ENCODE data around the gene FERMT3.
"Not testable (repeated sequence)": the region's sequence is repeated elsewhere in the genome, so short reads cannot be mapped to it uniquely, and the experiment has no call there.

The FERMT3 gene

DNA sequence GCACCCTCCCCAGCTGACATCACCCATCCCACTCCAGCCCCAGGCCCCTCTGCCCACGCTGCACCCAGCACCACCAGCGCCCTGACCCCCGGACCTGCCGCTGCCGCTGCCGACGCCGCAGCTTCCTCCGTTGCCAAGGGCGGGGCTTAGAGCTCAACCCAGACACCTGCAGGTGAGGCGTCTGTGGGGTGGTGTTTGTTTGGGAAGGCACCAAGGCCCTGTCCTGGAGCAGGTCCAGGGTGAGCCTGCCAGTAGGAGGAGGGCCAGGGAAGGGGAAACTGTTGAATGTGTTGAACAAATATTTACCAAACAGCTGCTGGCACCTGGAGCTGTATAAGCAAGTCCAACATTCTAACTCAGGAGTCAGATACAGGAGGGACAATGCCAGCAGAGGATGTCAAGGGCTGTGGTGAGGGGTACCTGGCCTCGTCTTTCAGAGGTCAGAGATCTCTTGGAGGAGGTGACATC, 31.0 kb downstream of the FERMT3 start:
- no peak for DNase-seq

GRCh38 chr11:64238076-64238475, 31.6 kb downstream of the FERMT3 start:
- DNase-seq: no peak

GRCh38 chr11:64238999-64239398, 32.5 kb downstream of the FERMT3 start:
- DNase-seq: no peak

GRCh38 chr11:64239662-64240434, 33.3 kb downstream of the FERMT3 start:
- DNase-seq: no peak

DNA sequence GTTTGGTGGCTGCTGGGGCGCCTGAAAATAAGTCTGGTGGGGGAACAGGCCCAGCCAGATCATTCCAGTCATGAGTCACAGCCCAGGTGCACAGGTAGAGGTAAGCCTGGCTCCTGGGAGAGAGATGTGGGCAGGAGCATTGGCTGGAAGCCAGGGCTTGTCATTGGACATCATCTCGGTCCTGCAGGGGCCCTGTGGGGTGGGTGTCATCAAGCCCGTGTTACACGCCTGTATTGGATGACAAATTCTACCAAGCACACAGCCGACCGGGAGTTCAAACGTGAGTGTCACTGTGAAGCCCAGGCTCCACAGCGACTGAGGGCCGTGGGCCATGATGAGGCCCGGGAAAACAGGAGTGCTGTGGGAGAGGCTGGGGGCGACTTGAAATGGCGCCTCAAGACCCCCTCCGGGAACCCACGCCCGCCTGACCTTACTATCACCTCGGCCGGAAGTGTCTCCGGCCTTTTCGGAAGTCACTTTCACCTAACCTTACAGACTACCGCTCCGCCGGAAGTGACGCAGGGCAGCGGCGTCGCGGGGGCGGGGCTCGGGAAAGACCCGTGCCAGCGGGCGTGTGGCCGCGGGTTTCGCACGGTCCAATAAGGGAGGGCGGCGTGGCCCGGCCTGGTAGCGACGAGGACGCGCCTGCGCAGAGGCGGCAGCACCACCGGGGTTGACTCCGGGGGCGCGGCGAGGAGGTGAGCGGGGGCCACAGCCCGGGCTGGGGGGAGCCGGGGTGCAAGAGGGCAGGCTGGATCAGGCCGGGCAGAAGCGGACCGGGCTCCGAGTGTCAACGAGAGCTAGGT, 34.1 kb downstream of the FERMT3 start, which contains the start of gene FKBP2:
FKBP2 (plus strand) TSS at position 661 of the 806 bp plus-strand sequence. CDS start 1,293 bp downstream, outside the sequence.
- DNase-seq: peak; percentile 97

DNA sequence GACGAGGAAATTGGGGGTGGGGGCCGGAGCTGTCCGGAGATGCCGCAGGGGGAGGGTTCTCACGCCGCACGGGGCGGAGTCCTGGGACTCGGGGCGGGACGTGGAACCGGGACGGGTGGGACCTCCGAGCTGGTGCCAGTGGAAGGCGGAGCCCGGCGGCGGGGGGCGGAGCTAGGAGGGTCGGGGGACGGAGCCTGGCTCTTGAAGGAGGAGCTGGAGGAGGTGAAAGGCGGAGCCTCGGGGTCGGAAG, 34.6 kb downstream of the FERMT3 start:
- DNase-seq: peak; percentile 99

DNA sequence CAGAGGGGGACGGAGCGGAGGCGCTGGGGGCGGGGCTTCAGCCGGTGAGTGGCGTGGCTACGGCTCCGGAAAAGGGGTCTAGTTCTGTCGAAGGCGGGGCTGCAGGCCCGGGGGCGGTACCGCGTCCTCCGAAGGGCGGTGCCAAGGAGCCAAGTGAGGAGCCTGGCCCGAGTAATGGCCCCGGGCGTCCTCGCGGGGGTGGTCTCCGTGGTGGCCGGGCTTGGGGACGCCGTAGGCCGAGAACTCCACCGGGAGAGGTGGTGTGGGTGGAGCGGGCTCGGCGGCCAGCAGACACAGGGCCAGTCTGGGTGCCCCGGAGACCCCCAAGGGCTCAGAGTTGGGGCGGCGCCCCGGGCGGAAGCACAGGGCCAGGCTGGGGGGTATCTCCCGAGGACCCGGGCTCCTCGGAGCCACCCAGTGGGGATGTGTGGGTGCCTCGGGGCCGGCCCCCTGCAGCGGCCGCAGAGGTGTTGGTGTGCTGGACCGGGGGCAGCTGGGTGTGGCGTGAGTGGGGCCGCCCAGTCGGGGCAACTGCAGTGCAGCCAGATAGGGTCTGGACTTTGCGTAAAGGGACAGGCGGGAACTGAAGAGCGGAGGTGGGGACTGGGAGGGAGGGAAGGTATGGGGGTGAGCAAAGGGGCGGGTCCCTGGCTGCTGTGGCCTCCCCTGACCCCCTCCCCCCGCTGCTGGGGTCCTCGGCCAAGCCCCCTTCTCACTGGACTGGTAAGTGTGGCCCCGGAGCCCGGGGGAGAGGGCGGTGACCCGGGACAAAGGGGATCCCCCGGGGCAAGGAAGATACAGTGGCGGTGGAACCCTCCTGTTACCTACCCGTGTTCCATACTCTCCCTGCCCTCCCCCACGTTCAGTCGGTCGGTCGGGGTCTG, 35.2 kb downstream of the FERMT3 start:
- DNase-seq: peak; percentile 25

GRCh38 chr11:64243236-64243854, 36.8 kb downstream of the FERMT3 start:
- DNase-seq: no peak

DNA sequence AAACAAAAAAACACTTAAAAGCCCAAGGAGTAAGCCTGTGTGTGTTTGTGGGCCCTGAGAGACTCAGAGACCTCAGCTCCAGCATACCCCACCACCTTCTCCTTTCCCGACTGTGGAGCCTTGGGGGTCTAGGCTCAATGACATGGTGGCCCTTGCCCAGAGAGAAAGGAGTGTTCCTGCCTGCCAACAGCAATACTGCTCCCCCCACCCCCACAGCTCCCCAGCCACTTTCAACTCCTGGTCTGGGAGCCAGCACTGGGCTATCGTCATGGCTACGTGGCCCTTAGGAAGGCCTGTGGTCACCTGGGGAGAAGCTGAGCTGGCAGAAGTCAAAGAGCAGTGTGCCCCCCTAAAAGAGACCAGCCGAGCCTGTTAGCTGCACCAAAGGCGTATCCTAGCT, 37.6 kb downstream of the FERMT3 start:
- DNase-seq: no peak

DNA sequence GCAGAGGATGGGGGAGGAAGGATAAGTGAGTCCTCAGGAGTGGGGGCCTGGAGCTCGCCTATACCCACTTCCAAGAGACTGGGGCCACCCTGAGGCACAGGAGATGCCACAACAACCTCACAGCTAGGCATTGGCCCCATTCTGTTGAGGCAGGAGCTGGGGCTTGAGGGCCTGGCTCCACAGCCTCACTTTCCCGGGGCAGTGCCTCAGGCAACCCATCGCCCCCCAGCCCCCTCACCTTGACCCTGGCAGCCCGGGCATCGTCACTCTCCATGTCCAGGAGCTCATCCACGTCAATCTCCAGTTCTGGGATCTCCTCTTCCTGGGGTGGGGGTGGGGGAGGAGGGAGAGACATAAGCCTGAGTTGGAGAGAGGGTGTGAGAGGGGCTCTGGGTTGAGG, 38.4 kb downstream of the FERMT3 start:
- no peak for DNase-seq

GRCh38 chr11:64245401-64245796, 38.9 kb downstream of the FERMT3 start:
- no peak for DNase-seq

DNA sequence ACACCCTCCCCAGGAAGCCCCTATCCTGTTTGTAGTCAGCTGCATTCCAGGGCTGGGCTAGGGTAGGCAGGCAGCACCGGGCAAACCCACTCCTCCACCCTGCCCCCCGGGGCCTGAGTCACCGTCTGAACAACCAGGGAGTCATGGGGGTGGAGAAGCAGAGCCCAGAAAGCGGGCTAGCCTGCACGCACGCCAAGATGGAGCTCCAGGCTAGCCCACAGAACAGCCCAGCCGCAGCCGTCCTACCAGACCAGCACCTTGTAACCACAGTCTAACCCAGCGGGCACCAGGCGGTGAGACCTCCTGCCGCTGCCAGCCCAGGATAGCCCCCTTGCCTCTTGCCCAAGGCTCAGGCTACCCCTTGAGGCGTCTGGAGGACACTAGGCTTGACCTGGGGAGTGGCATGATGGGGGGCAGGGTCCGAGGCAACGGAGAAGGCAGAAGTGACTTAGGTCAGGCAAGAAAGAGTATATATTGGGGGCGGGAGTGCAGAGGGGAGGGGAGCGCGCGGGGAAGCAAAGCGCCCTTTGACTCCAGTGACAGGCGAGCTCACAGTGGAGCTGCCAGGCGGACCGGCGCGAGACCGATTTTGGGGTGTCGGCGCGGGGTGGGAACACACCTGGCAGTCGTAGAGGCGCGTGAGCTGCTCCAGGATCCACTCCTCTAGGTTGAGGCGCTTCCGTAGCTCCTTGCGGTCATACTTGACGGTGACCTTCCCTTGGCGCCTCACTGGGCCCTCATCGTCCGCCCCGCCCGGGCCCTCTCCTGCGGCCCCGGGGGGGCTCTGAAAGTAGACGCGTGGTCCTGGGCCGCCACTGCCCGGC, 39.5 kb downstream of the FERMT3 start:
- DNase-seq: peak; percentile 80

DNA sequence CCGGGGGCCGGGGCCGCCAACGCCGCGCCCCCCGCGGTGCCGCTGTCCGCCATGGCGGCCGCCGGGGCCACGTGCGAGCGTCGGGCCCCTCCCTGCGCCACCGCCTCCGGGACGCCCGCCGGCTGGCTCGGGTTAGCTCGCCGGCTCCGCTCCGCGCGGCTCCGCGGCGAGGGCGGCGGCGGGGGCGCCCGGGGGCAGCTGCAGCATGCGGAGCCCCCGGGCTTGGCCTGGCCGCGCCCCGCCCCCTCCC, 40.0 kb downstream of the FERMT3 start:
- DNase-seq: not testable (repeated sequence)

DNA sequence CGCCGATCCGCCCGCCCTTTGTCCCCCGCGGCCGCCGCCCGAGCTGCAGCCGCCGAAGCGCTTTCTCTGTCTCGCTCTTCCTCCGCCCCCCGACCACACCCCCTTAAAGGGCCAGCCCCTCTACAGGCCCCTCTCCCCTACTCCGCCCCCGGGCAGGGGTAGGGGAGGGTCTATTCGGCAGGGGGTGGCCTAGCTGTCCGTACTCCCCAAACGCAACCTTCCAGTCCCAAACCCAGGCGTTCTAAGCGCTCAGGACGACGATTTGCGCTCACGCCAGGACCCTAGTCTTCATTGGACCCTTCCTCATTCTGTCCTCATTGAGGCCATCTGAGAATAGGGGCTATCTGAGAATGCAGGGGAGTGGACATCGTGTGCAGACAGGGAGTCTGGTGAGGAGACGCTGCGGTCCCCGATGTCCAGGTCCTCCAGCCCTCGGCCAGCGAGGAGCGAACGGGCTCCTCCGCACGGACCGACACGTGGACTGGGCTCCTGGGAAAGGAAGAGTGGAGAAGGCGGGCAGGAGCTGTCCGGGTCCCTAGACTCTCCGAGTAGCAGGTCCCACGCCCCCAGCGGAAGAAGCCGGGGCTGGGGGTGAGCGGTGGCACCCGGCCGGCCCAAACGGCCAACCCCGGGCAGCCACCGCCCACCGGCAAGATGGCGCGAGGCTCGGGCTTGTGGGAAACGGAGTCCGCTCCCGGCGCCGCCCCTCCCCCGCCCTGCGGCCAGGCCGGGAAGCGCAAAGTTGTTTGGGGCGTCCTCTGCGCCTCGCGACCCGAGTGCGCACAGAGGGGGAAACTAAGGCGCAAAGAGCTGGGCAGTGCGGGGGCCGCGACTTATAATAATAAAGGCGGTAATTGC, 40.6 kb downstream of the FERMT3 start, which contains the start of gene PPP1R14B:
PPP1R14B (minus strand) TSS at position 73 of the 858 bp plus-strand sequence. CDS start 270 bp downstream, outside the sequence.
- peak; percentile 86 for DNase-seq

DNA sequence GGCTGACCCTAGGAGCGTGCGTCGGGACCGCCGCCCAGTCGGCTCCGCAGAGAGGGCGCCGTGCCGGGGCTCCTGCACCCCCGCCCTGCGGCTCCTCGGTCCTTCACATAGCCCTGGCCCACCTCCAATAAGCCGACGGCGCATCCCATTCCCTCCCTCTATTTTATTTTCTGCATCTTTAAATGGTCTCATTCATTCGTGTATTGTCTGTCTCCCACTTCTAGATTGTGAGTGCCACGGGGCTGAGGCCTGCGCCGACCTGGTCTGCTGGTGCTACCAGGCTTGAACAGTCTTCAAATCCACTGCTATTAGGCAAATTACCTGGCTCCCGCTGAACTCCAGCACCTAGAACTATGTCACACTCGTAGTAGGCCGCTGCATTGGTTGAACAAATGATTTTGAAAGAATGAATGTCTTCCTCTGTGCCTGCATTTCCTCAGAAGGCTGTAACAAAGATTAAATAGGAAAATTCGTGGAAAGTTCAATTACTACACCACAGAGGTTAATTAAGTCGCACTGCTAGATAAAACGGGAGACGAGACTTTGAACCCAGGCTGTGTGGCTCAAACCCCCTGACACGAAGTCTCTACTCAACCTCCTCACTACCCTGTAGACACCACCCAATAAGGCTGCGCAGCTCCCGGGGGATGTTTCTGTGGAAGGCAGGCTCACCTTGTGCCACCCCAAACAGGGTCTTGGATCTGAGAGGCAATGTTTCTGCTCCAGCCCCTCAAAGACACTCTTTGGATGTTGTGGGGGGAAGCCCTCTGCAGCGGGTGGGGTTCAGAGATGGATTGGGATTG, 41.4 kb downstream of the FERMT3 start:
- DNase-seq: no peak

GRCh38 chr11:64248578-64248977, 42.1 kb downstream of the FERMT3 start:
- DNase-seq: no peak

DNA sequence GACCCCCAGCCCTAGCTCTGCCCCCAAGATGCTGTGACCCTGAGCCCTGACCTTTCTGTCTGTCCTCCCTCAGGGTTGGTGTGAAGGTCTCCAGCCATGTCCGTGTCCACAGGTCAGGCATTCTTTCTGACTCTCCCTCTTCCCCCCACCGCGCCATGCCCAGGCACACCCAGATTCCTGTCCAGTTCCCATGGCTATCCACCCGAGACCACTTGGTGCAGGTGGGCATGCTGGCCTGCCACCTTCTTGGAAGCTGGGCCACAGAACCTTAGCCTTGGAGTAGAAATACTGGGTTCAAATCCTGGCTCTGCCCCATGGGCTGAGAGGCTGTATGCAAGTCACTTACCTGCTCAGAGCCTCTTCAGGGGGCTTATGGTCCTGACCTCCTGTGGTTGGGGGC, 42.5 kb downstream of the FERMT3 start:
- DNase-seq: no peak

DNA sequence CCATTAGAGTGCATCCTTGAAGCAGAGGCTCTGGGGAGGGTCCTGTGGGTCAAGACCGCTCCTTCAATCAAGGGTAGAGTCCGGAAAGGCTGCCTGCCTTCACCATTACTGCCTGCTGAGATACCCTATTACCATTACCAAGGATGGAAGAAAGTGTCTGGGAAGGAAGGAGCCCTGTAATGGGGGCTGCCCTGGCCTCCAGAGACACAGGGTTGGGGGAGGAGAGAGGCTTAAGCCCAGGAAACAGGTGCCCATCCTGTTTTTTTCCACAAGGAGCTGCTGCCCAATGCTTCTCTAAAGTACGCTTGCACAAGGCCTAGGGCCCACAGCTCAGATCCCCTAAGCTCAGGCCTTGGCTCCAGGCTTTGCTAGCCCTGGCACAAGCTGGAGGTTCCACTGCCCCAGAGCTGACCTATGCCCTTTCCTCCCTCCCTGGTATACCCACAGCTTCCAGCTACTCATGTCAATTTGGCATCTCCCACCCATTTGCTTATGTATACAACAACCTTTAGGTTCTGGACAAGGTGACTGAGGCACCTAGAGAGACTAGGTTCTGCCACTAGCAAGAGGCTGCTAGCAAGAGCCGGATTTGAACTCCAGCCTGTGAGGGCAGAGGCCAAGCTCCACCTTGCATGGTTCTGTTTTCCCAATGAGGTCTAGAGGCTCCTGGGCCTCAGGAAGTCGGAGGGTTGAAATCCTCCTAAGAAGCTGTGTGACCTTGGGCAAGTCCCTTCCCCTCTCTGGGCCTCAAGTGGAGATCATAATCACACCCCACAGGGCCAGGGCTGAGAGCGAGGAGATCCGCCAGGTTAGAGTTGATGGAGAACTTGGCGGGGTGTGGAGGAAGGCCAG, 43.3 kb downstream of the FERMT3 start:
- DNase-seq: no peak

GRCh38 chr11:64250415-64251015, 44.0 kb downstream of the FERMT3 start:
- no peak for DNase-seq
